SK-N-SH (cell line): ENCODE measurements around the gene NOS1. TPM values are rescaled to one million over a fixed set of nuclear protein-coding genes. Genes with fewer than 3 reads are reported as not detected.

Experiments used
- CTCF ChIA-PET: fragments of 300-600, 350-600 bp; formaldehyde crosslinking; extraction: SDS; loops from one replicate; lab custom pipeline; 2021; lab: Yijun Ruan, JAX
- POLR2A ChIA-PET: fragments of 350-600 bp; sonication (Branson Sonifier 250); formaldehyde crosslinking; extraction: SDS; loops from one replicate; lab custom pipeline; 2020; ENCODE audit warnings: antibody characterized with exemption, inconsistent platforms; lab: Yijun Ruan, JAX
- DNase-seq: peaks from one replicate; pipeline ENCODE4 v3.0.0; 2012
- H2AFZ ChIP-seq: fragments of 200-600 bp; sonication (generic); 2 replicates; pipeline ENCODE4 v1.8.1; 2016; ENCODE audit warnings: antibody characterized with exemption, mild to moderate bottlenecking, low read depth
- H3F3A ChIP-seq: fragments of 200-600 bp; sonication (generic); replicated peaks from 2 replicates; pipeline ENCODE3; 2016; ENCODE audit warnings: antibody characterized with exemption, mild to moderate bottlenecking; ENCODE audit not compliant: insufficient read depth
- H3K27ac ChIP-seq, 2 experiments: fragments of 200-500 bp in 1 of 2; fragments of 200-600 bp in 1 of 2; sonication (Bioruptor generic) in 1 of 2; sonication (generic), shearing (Covaris generic) in 1 of 2; 2 replicates each; pipeline versions ENCODE4 v1.5.1 to v1.6.1; 2014 to 2016; ENCODE audit warnings: low read depth in 2 of 2, inconsistent platforms in 1 of 2, low read length in 1 of 2, mild to moderate bottlenecking in 1 of 2, mixed read lengths in 1 of 2
- H3K27me3 ChIP-seq: fragments of 200-600 bp; sonication (generic), shearing (Covaris generic); 2 replicates; pipeline ENCODE4 v1.6.1; 2016; ENCODE audit warnings: mixed run types; ENCODE audit not compliant: insufficient read depth
- H3K36me3 ChIP-seq, 2 experiments: fragments of 200-500 bp in 1 of 2; fragments of 200-600 bp in 1 of 2; sonication (Bioruptor generic) in 1 of 2; sonication (generic) in 1 of 2; replicated peaks in 1 of 2; 2 replicates each; pipeline versions ENCODE3 to v1.5.1; 2014 to 2016; ENCODE audit warnings: low read length in 1 of 2, mild to moderate bottlenecking in 1 of 2; ENCODE audit not compliant: insufficient read depth in 2 of 2, control insufficient read depth in 1 of 2
- H3K4me1 ChIP-seq, 2 experiments: fragments of 200-500 bp in 1 of 2; fragments of 200-600 bp in 1 of 2; sonication (Bioruptor generic) in 1 of 2; sonication (generic), shearing (Covaris generic) in 1 of 2; 2 replicates each; pipeline versions ENCODE4 v1.5.1 to v1.6.1; 2014 to 2016; ENCODE audit warnings: low read depth in 1 of 2, low read length in 1 of 2, mixed run types in 1 of 2; ENCODE audit not compliant: insufficient read depth in 2 of 2, control insufficient read depth in 1 of 2
- H3K4me2 ChIP-seq: fragments of 200-600 bp; sonication (generic), shearing (Covaris generic); 2 replicates; pipeline ENCODE4 v1.6.1; 2017; ENCODE audit warnings: mixed run types
- H3K4me3 ChIP-seq, 2 experiments: fragments of 200-500 bp in 1 of 2; fragments of 200-600 bp in 1 of 2; sonication (Bioruptor generic) in 1 of 2; sonication (generic), shearing (Covaris generic) in 1 of 2; 2 replicates each; pipeline versions ENCODE4 v1.5.1 to v1.8.1; 2014 to 2016; ENCODE audit warnings: low read depth in 2 of 2, inconsistent platforms in 1 of 2, low read length in 1 of 2, mild to moderate bottlenecking in 1 of 2, mixed read lengths in 1 of 2, moderate library complexity in 1 of 2
- H3K79me2 ChIP-seq: fragments of 200-600 bp; sonication (generic); 2 replicates; pipeline ENCODE4 v1.8.1; 2017; ENCODE audit warnings: mild to moderate bottlenecking; ENCODE audit not compliant: insufficient read depth
- H3K9ac ChIP-seq: fragments of 200-600 bp; sonication (generic); 2 replicates; pipeline ENCODE4 v1.6.1; 2017; ENCODE audit warnings: mixed run types
- H3K9me2 ChIP-seq: fragments of 200-600 bp; sonication (generic); 2 replicates; pipeline ENCODE4 v1.6.1; 2017; ENCODE audit warnings: mixed run types
- H3K9me3 ChIP-seq: fragments of 200-600 bp; sonication (generic); 2 replicates; pipeline ENCODE4 v1.6.1; 2017; ENCODE audit warnings: mixed run types, mild to moderate bottlenecking, moderate library complexity
- H4K20me1 ChIP-seq: fragments of 200-600 bp; sonication (generic); 2 replicates; pipeline ENCODE4 v1.6.1; 2017; ENCODE audit warnings: mild to moderate bottlenecking, mixed run types; ENCODE audit not compliant: insufficient read depth
- FOXJ3 ChIP-seq: sonication (generic); formaldehyde crosslinking; IDR thresholded peaks from 2 replicates; pipeline ENCODE4 v1.5.1; 2020; ENCODE audit warnings: mild to moderate bottlenecking, missing genetic modification reagents
- GATA2 ChIP-seq: sonication (generic); formaldehyde crosslinking; IDR thresholded peaks from 2 replicates; pipeline ENCODE4 v1.5.0; 2020; ENCODE audit warnings: mild to moderate bottlenecking, missing genetic modification reagents
- JUND ChIP-seq: IDR thresholded peaks from 2 replicates; pipeline ENCODE4 v1.4.0; 2012
- REST ChIP-seq: IDR thresholded peaks from 2 replicates; pipeline ENCODE4 v1.6.1; 2012; ENCODE audit warnings: mild to moderate bottlenecking, low read depth, low read length, moderate library complexity
- RXRA ChIP-seq: IDR thresholded peaks from 2 replicates; pipeline ENCODE4 v1.4.0; 2012; ENCODE audit warnings: low read depth, mild to moderate bottlenecking, borderline replicate concordance
- SIN3A ChIP-seq: IDR thresholded peaks from 2 replicates; pipeline ENCODE4 v1.6.1; 2012; ENCODE audit warnings: low read depth, mild to moderate bottlenecking, low read length, moderate library complexity, borderline replicate concordance
- TAF1 ChIP-seq: IDR thresholded peaks from 2 replicates; pipeline ENCODE4 v1.6.1; 2012; ENCODE audit warnings: low read depth, mild to moderate bottlenecking, low read length, moderate library complexity, borderline replicate concordance
- TCF12 ChIP-seq: IDR thresholded peaks from 2 replicates; pipeline ENCODE4 v1.4.0; 2012
- USF1 ChIP-seq: IDR thresholded peaks from 2 replicates; pipeline ENCODE4 v1.4.0; 2012; ENCODE audit warnings: low read depth, borderline replicate concordance
- WGBS: methylation state at CpG from one replicate; pipeline ENCODE4 v1.1.6; 2017; ENCODE audit warnings: low lambda C conversion rate; 5-methylcytosine and 5-hydroxymethylcytosine counted together
- polyA plus RNA-seq, 3 experiments: library from polyadenylated mRNA; depleted of rRNA; stranded (reverse); fragments of >200 nt; gene quantifications; 2 replicates each; pipeline ENCODE4 v1.2.3, GENCODE V29; 2012
- TF ChIP-seq, protein P1 (sequence below): fragments of 150-350 bp; IDR thresholded peaks from 2 replicates; pipeline ENCODE4 v1.6.1; 2017; ENCODE audit warnings: antibody characterized with exemption, low read length, low read depth, borderline replicate concordance
- TF ChIP-seq, protein P2 (sequence below): IDR thresholded peaks from 2 replicates; pipeline ENCODE4 v1.4.0; 2012; ENCODE audit warnings: low read depth, borderline replicate concordance

The NOS1 gene
- polyA plus RNA-seq, 1 of the 3 experiments (the other 2 are of a cell fraction) = 0.02 TPM

DNA sequence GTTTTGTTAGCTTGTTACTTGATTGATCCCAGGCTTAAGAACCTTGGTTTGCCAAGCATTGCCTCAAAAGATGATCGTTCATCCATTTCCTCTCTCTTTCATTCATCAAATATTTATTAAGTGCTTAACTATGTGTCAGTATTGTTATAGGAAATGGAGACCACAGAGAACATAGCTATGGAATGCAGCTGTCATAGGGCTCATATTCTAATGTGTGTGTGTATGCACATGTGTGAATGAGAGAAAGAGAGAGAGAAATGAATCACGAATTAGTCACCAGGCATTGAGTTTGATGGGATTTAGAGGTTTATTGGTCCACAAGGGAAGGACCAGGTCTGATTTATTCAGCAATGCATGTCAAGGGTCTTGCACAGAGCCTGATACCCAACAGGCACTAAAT lies 100.2 kb downstream of the NOS1 start (continued):
- TF ChIP-seq, protein P1, sequence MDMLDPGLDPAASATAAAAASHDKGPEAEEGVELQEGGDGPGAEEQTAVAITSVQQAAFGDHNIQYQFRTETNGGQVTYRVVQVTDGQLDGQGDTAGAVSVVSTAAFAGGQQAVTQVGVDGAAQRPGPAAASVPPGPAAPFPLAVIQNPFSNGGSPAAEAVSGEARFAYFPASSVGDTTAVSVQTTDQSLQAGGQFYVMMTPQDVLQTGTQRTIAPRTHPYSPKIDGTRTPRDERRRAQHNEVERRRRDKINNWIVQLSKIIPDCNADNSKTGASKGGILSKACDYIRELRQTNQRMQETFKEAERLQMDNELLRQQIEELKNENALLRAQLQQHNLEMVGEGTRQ = no peak
- TF ChIP-seq USF1 = no peak
- no peak for TF ChIP-seq TAF1
- TF ChIP-seq JUND = no peak
- TF ChIP-seq REST = no peak

DNA sequence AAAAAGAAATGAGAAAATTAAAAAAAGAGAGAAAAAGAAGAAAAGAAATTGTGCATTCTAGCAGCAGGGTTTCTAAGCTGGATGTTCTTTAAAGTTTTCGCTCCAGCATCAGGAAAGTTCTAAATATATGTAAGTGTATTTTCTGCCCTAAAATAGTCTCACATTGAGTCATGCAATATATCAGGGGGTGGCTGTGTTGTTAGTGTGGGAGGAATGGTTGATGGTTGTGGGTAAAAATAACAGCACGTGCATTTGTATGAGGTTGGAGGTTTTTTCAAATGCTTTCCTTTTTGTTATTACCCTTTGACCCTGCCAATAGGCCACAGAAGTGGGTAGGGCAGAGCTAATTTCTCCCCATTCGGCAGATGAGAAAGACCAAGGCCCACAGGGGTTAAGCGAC lies 106.0 kb downstream of the NOS1 start:
- ChIA-PET CTCF (interaction anchor here (0.9 to 7.1 kb wide), 2 partner anchors 20 to 595 kb away, joined by 3 to 45 read pairs; no protein-coding TSS in a partner anchor), POLR2A (no interaction called here)
- 38% methylated on average over 4 of the region's 4 CpGs for WGBS
- no peaks in the 10 kb centered on the region for H3K36me3 ChIP-seq
- DNase-seq = no peak
- no peaks in the 10 kb centered on the region for H3K27me3 ChIP-seq
- TF ChIP-seq FOXJ3 = no peak
- no peak for TF ChIP-seq SIN3A
- TF ChIP-seq TAF1 = no peak
- TF ChIP-seq GATA2 = no peak
- TF ChIP-seq TCF12 = no peak
- TF ChIP-seq, protein P2, sequence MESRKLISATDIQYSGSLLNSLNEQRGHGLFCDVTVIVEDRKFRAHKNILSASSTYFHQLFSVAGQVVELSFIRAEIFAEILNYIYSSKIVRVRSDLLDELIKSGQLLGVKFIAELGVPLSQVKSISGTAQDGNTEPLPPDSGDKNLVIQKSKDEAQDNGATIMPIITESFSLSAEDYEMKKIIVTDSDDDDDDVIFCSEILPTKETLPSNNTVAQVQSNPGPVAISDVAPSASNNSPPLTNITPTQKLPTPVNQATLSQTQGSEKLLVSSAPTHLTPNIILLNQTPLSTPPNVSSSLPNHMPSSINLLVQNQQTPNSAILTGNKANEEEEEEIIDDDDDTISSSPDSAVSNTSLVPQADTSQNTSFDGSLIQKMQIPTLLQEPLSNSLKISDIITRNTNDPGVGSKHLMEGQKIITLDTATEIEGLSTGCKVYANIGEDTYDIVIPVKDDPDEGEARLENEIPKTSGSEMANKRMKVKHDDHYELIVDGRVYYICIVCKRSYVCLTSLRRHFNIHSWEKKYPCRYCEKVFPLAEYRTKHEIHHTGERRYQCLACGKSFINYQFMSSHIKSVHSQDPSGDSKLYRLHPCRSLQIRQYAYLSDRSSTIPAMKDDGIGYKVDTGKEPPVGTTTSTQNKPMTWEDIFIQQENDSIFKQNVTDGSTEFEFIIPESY = no peak
- TF ChIP-seq RXRA = no peak
- TF ChIP-seq, all 33 proteins: peak for 0
- no peak overlapping the region for H3K9ac ChIP-seq
- H3K27ac ChIP-seq = no peak overlapping the region
- H3K4me3 ChIP-seq = no peak overlapping the region
- H3K4me2 ChIP-seq = no peak overlapping the region
- H3F3A ChIP-seq = no peaks in the 10 kb centered on the region
- no peaks in the 10 kb centered on the region for H4K20me1 ChIP-seq
- H3K9me3 ChIP-seq = no peaks in the 10 kb centered on the region
- H2AFZ ChIP-seq = no peak overlapping the region
- H3K4me1 ChIP-seq = no peaks in the 10 kb centered on the region
- H3K79me2 ChIP-seq = no peaks in the 10 kb centered on the region
- no peaks in the 10 kb centered on the region for H3K9me2 ChIP-seq
